Measurements from ENCODE around the gene INPP4B.

The INPP4B gene

DNA sequence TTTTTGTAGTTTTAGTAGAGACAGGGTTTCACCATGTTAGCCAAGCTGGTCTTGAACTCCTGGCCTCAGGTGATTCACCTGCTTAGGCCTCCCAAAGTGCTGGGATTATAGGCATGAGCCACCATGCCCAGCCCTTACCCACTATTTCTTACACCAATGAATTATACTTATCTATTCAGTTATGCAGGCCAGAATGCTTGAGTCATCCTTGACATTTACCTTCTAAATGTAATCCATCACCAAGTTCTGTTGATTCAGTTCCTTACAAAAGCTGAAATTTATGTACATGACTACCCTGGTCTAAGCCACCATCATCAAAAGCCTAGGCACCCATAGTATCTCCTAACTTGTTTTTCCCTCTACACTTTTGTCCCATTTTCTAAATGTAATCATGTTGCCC lies 624.0 kb downstream of the INPP4B start:
- TF ChIP-seq, protein P1, sequence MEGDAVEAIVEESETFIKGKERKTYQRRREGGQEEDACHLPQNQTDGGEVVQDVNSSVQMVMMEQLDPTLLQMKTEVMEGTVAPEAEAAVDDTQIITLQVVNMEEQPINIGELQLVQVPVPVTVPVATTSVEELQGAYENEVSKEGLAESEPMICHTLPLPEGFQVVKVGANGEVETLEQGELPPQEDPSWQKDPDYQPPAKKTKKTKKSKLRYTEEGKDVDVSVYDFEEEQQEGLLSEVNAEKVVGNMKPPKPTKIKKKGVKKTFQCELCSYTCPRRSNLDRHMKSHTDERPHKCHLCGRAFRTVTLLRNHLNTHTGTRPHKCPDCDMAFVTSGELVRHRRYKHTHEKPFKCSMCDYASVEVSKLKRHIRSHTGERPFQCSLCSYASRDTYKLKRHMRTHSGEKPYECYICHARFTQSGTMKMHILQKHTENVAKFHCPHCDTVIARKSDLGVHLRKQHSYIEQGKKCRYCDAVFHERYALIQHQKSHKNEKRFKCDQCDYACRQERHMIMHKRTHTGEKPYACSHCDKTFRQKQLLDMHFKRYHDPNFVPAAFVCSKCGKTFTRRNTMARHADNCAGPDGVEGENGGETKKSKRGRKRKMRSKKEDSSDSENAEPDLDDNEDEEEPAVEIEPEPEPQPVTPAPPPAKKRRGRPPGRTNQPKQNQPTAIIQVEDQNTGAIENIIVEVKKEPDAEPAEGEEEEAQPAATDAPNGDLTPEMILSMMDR (IDR thresholded peaks at IDR 0.05), result no peak
- H3K27ac ChIP-seq, result no peak overlapping the region
- no peak for DNase-seq (ENCODE audit: low spot score)

DNA sequence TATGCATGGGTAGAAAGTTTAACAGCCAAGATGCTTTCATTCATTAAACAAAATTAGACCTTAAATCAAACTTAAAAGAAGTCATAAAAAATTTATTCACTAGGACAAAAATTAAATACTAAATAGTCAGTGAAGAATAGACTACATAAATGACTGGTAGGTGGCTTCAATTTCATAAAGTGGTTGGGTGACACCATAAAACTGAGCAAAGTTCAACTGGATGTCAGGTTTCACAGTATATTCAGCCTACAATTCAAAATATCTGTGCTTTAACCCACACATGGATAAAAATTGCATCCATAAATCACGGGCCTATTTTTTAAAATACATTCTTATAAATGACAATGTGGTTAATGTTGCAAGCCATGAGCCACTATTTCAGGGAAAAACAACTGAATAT lies 627.4 kb downstream of the INPP4B start:
- DNase-seq (ENCODE audit: low spot score), result no peak
- TF ChIP-seq, protein P1 (IDR thresholded peaks at IDR 0.05), result no peak
- H3K4me3 ChIP-seq, result no peak overlapping the region
- no peak overlapping the region for H3K27ac ChIP-seq

More for the DNA sequence above, 624.0 kb downstream of the INPP4B start:
- no peak overlapping the region for H3K4me3 ChIP-seq

DNA sequence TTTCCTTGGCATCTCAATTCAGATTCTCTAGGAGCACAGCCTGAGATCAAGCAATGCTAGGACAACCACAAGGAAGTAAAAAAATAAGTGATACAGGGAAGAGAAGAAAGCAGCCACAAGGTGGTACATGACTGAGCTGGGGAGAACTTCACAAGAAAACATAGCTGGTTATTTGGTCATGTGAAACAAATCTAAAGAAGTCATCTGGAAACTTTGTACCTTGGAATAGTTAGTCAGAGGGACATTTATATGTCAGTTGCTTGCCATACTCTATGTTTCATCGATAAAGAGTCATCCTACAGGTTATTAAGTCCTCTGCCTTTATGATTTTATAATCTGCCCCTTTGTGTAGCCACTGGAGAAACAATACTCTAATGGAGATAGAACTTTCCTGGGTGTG lies 634.7 kb downstream of the INPP4B start:
- no peak overlapping the region for H3K27ac ChIP-seq
- TF ChIP-seq, protein P1 (IDR thresholded peaks at IDR 0.05), result no peak
- DNase-seq (ENCODE audit: low spot score), result no peak
- H3K4me3 ChIP-seq, result no peak overlapping the region

DNA sequence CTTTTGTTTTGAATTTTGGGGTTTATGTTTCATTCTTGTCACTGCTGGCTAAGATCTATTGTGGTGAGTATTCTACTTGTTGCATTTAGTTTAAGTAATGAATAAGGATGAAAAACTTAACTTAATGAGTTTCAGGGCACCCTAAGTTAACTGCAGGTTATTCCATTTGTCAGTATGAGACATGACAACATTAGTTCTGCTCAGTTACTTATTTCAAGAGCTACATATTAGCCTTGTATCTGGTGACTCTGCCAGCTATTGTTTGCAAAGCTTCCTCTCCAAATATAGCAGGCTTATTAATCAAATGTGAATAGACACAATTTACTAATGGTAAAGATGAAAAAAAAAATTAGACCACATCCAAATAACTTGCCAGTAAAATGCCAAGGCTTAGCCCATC lies 642.6 kb downstream of the INPP4B start:
- no peak overlapping the region for H3K4me3 ChIP-seq
- TF ChIP-seq, protein P1 (IDR thresholded peaks at IDR 0.05), result no peak
- H3K27ac ChIP-seq, result no peak overlapping the region
- no peak for DNase-seq (ENCODE audit: low spot score)

DNA sequence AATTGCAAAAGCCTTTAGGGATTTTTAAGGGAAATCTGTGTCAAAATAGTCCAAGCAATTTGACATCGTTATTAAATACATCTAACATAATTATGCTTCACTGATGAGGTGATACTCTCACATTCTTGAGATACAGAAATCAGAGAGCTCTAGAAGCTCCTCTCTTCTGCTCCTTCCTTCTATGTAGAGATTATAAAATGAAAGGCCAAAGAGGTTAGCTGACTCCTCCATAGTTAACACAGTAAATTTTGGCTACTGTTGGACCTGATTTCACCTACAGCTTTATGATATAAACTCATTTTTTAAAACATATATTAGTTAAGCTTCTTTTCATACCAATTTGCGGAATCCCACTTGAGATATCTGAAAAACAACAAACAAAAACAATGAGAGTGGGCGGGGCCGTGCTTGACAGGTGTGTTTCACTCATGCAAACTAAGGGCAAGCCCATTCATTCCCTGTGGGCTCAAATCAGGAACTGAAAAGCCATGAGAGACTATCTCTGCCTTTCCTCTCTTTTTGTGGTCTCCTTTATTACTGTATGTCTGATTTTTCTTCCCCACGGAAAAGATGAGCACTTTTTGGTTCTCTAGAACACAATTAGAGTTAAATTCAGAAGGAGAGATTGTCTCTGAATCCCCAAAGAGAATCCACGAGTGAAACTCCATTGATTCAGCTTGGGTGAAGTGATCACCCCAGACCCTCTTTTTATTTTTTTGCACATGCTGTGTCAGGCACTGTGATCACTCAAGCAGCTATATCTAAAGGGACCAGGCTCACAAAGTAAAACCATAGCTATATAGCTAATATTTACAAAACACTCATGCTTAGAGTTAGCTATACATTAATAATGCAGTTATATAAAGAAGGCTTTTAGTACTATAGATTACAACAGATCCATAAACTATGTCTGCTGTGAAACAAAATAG lies 643.4 kb downstream of the INPP4B start:
- Histone ChIP-seq H3K4me3 (no peak overlapping the region), H3K27ac (no peak overlapping the region)
- DNase-seq (ENCODE audit: low spot score), result no peak
- TF ChIP-seq, protein P1 (IDR thresholded peaks at IDR 0.05), result no peak

DNA sequence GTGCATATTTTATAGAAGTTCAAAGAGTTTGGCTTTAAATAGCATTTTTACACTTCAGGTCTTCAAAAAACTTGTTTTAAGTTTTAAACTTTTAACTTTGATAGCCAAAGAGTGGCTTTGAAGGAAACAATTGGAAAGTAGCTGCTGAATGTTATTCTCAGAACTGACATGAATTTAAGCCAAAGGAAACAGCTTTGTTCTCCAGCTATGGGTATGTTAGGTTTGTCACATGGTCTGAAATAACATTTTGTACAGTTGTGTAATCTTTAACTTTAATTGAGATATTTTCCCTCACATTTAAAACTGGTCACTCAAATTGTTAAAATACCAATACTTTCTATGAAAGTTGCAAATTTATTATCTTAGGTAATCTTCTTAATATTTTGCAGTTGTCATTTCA lies 645.1 kb downstream of the INPP4B start:
- no peak for DNase-seq (ENCODE audit: low spot score)
- Histone ChIP-seq H3K4me3 (no peak overlapping the region), H3K27ac (no peak overlapping the region)
- TF ChIP-seq, protein P1 (IDR thresholded peaks at IDR 0.05), result no peak

DNA sequence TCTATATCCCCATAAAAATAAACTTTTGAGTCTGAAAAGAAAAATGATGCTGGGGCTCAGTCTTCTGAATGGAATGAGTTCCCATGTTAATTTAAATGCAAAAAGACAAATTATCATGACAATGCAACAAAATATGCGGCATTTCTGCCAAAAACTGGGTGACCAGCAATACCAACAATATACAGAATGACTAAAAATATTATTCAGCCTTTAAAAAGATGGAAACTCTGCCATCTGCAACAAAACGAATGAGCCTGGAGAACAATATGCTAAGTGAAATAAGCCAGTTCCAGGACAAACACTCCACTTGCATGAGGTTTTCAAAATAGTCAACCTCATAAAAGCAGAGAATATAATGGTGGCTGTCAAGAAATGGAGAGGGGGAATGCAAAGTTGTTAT lies 651.2 kb downstream of the INPP4B start:
- DNase-seq (ENCODE audit: low spot score), result no peak
- Histone ChIP-seq H3K4me3 (no peak overlapping the region), H3K27ac (no peak overlapping the region)
- TF ChIP-seq, protein P1 (IDR thresholded peaks at IDR 0.05), result no peak

Measured in coronary artery (tissue), 2 donors.